GM21619 (cell line): ENCODE results near the gene PRKAR1A.

Source experiments
- ATAC-seq: cut with Tn5 transposase; IDR thresholded peaks from one replicate; pipeline ENCODE4 v1.9.1; 2021; ENCODE audit not compliant: unreplicated experiment

The PRKAR1A gene

GRCh38 chr17:68599091-68599490, 86.9 kb downstream of the PRKAR1A start:
- no peak for ATAC-seq

- no peak for ATAC-seq
Observed at GRCh38 chr17:68599552-68600066, 87.4 kb downstream of the PRKAR1A start.

- ATAC-seq, result no peak
Observed at GRCh38 chr17:68600067-68600930, 88.1 kb downstream of the PRKAR1A start.
